Stromal cell of bone marrow (primary cell): ENCODE data around the gene CALHM2.
"Not testable (repeated sequence)": the region's sequence is repeated elsewhere in the genome, so short reads cannot be mapped to it uniquely, and the experiment has no call there.

ENCODE experiments used
- DNase-seq: peaks from one replicate; pipeline ENCODE4 v3.0.0-alpha.2; 2012; ENCODE audit warnings: low read depth

Gene CALHM2

GRCh38 chr10:103449208-103450144 lies 2.7 kb downstream of the CALHM2 start:
- DNase-seq, result no peak

GRCh38 chr10:103448746-103449145 lies 3.4 kb downstream of the CALHM2 start:
- peak; percentile 96 for DNase-seq

GRCh38 chr10:103447187-103447586 lies 5.0 kb downstream of the CALHM2 start:
- no peak for DNase-seq

DNA sequence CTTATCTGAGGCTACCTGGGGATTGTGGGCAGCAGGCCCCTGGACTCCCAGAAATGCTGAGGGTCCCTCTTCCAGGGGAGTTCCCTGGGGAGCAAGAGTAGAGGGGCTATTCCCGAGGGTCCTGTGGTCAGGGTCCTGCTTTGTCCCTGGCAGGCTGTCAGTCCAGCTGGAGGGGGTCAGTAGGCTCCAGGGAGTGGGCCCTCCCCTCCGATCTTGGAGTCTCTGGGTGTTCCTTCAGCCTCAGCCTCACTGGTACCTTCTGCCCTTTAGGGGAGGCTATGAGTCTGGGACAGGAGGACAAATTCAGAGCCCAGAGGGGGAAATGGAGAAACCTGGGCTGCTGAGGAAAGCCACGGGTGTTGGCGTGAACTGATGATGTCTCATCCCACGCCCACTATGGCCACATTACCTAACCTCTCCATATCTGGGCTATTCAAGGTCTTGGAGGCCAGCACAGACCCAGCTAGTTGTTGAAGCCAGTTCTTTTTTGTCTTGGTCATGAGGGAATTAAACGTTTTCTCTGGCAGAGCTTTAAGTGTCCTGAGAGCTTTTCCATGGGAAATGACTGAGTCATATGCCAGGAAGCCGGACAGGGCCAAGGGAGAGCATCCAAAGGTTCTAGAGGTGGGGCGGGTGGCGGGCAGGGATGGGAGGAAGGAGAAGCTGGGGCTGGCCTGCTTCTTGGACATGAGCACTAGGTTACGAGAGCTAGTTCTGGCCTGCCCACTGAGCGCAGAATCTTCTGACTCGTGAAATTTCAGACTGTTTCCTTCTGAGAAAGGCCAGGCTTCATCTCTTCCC lies 6.2 kb downstream of the CALHM2 start:
- DNase-seq, result peak; percentile 93

- no peak for DNase-seq
Measured at GRCh38 chr10:103445366-103445765, 6.8 kb downstream of the CALHM2 start.

- DNase-seq, result no peak
Measured at GRCh38 chr10:103444478-103444877, 7.7 kb downstream of the CALHM2 start.

DNA sequence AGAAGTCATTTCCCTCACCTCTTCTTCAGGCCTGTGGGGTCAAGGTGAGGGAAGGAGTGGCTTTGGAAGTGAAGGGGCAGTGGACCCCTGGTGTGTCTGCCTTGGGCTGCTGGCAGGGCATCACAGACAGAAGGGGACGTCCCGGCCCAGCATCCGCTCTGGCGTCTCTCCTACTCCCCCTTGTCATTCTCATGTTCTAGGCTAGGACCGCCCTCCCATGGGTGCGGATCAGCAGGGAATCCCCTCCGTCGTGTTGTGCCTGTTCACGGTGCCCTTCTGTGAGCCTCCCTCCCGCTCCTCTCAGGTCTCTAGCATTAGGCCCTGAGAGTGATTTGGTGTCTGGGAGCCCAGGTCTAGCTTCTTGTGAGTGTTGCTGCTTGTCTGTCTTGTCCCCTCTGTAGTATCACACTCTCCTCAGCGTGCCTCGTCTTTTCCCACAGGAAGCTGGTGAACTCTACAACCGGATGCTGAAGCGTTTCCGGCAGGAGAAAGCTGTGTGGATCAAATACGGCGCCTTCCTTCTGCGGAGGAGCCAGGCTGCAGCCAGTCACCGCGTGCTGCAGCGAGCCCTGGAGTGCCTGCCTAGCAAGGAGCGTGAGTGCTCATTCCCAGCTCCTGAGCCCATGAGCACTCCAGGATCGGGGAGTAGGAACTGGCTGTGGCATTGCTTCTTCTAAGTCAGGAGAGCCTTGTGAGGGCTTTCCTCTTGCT lies 8.5 kb downstream of the CALHM2 start:
- no peak for DNase-seq

DNA sequence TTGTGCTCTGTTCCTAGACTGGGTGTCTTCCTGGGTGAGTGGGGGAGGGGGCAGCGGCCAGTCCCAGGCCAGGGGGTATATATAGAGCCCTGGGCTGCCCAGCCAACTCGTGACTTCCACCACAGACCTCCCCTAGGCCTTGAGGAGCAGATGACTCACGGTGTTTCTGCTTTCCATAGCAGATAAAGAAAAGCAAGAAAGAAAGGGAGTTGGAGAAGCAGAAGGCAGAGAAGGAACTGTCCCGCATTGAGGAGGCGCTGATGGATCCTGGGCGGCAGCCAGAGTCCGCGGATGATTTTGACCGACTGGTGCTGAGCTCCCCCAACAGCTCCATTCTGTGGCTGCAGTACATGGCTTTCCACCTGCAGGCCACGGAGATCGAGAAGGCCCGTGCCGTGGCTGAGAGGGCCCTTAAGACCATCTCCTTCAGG lies 10.1 kb downstream of the CALHM2 start:
- peak; percentile 61 for DNase-seq

GRCh38 chr10:103441611-103442010 lies 10.6 kb downstream of the CALHM2 start:
- DNase-seq, result no peak

- no peak for DNase-seq
Measured at GRCh38 chr10:103441206-103441605, 11.0 kb downstream of the CALHM2 start.

- no peak for DNase-seq
Measured at GRCh38 chr10:103440416-103440815, 11.8 kb downstream of the CALHM2 start.

DNA sequence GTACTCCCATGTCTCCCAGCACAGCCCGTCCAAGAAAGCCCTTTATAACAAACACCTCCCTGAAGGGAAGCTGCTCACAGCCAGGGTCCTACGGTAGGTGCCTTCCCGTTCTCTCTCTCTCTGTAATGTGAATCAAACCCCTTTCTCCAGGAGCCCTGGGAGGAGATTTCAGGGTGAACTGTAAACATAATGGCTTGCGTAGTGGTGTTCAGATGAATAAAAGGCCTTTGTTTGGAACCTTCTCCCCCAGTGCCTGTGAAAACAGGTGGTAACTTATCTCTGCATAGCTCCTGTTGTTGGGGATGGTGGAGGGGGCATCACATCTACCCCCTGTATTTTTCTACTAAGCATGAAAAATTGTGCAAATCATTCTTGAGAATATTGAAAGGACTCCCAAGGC lies 12.4 kb downstream of the CALHM2 start:
- DNase-seq, result no peak

DNA sequence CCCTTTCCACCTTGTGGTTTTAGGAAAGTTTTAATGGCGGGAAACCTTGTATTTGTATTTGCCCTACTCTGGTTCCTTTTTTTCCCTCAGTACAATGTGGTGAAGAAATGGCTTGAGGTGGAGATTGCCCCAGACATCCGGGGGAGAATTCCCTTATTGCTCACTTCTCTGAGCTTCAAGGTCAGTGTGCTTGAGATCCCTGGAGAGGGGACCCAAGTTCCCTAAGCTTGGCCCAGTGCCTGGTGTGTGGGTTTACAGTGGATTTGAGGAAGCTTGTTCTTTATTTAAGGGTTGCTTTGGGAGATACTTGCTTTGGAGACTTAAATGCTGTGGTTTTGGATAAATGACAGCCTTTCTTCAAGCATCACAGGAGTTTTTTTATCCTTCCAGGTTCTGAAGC lies 18.3 kb downstream of the CALHM2 start:
- peak; percentile 67 for DNase-seq

GRCh38 chr10:103431902-103432301 lies 20.3 kb downstream of the CALHM2 start:
- DNase-seq, result no peak

- no peak for DNase-seq
Measured at GRCh38 chr10:103429647-103430046, 22.5 kb downstream of the CALHM2 start.

DNA sequence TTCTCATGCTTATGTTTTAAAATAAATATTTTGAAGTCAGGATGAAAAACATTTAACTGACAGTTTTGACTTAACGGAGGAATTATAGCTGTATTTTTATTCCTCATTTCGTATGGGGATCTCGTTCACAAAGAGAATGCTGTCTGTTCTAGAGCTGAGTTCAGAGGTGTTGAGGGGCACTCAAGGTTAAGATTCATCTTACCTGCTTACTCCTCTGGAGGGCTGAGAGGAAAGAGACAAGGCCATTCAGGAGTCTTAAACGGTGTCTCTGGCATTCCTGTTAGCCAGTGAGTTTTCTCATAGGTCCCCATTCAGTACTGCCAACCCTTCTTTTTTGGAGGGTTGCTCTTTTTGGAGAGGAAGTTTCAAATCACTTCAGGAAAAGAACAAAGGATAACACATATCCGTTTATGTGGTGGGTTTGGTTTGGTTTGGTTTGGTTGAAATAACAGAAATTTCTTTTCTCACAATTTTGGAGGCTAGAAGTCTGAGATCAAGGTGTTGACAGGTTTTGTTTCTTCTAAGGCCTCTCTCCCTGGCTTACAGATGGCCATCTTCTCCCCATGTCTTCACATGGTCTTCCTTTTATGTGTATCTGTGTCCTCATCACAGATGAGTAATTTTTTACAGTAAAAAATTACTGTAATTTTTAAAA lies 23.1 kb downstream of the CALHM2 start:
- no peak for DNase-seq

DNA sequence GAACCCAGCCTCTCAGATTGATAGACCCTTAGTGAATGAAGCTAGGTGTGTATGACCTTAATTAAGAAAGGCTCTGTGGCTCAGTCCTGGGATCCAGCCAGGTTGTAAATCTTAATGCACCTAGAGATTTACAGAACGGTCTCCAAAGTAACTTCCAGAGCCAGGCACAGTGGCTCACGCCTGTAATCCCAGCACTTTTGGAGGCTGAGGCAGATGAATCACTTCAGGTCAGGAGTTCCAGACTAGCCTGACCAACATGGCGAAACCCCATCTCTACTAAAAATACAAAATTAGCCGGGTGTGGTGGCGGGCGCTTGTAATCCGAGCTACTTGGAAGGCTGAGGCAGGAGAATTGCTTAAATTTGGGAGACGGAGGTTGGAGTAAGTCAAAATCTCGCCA lies 24.3 kb downstream of the CALHM2 start:
- no peak for DNase-seq

DNA sequence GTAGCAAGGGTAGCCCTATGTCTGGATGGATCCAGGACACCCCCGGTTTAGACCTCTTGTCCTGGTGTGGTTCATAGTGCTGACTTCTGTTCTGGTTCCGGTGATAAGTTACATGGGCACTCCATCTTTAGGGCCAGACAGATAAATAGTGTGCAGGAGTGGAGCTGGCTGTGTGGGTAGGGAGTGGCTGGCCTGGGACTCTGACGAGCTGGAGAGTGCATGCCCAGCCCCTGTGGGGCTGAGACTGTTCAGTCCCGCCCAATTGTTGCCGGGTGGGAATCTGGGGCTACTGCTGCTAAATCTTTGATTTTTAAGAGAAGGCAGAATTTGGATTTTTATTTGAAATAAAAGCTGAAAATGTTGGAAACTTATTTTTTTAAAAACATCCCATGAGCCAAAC lies 28.4 kb downstream of the CALHM2 start:
- DNase-seq, result no peak

DNA sequence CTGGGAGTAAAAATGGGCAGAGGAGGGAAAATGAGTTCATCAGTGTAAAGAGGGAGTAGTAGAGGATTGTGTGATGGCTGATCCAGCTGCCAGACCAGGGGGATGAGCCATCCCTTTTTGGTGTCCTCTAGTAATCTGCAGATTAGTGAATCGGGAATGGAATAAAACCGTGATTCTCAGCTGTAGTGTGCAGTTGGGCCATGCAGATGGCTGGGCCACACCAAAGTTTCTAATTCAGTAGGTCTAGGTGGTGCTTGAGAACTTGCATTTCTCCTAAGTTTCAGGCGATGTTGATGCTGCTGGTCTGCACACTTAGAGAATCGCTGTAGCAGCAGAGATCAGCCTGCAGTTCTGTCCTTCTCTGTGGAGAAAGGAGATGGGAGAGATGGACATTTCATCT lies 33.1 kb downstream of the CALHM2 start:
- DNase-seq, result no peak

DNA sequence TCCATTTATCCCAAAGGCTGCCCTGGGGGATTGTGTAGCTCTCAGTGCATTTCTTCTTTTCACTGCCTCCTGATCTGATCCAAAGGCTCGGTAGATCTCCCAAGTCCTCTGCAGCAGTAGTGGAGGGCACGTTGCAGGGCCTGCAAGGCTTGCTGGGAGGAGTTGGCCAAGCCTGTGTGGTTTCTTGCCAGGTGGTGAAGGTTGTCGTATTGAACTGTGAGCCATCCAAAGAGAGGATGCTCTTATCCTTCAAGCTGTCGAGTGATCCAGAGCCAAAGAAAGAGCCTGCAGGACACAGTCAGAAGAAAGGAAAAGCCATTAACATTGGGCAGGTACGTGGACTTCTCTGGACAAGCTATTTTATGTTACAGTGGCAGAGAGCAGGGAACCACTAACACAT lies 34.6 kb downstream of the CALHM2 start:
- DNase-seq, result no peak

GRCh38 chr10:103417148-103417469 lies 35.1 kb downstream of the CALHM2 start:
- not testable (repeated sequence) for DNase-seq
